MM.1S (cell line): Measurements from ENCODE around the gene LRCH1.

Source experiments
- DNase-seq: peaks from one replicate; pipeline ENCODE4 v3.0.0-alpha.2; 2015
- H2AFZ ChIP-seq: fragments of 300-600 bp; sonication (generic); 2 replicates; pipeline ENCODE4 v1.6.0; 2016; ENCODE audit warnings: antibody characterized with exemption, low read length
- H3F3A ChIP-seq: fragments of 300-600 bp; sonication (generic); 2 replicates; pipeline ENCODE4 v1.6.1; 2016; ENCODE audit warnings: mild to moderate bottlenecking, antibody characterized with exemption, low read length, moderate library complexity, mixed read lengths; ENCODE audit not compliant: insufficient read depth
- H3K27ac ChIP-seq: fragments of 300-600 bp; sonication (generic); 2 replicates; pipeline ENCODE4 v1.5.1; 2016; ENCODE audit warnings: mild to moderate bottlenecking, low read length
- H3K27me3 ChIP-seq: fragments of 300-600 bp; sonication (generic); replicated peaks from 2 replicates; pipeline ENCODE4 v1.6.0; 2016; ENCODE audit warnings: low read length; ENCODE audit not compliant: insufficient read depth
- H3K36me3 ChIP-seq: fragments of 300-600 bp; sonication (generic); replicated peaks from 2 replicates; pipeline ENCODE4 v1.6.1; 2016; ENCODE audit warnings: mild to moderate bottlenecking, low read length, mixed read lengths; ENCODE audit not compliant: insufficient read depth
- H3K4me1 ChIP-seq: fragments of 300-600 bp; sonication (generic); 2 replicates; pipeline ENCODE4 v1.6.1; 2016; ENCODE audit warnings: low read length, mixed read lengths
- H3K4me2 ChIP-seq: fragments of 300-600 bp; sonication (generic); 2 replicates; pipeline ENCODE4 v1.6.0; 2016; ENCODE audit warnings: low read depth, low read length
- H3K4me3 ChIP-seq: fragments of 300-600 bp; sonication (generic); 2 replicates; pipeline ENCODE4 v1.5.1; 2016; ENCODE audit warnings: low read length, mixed read lengths
- H3K79me2 ChIP-seq: fragments of 300-600 bp; sonication (generic); 2 replicates; pipeline ENCODE4 v1.6.1; 2016; ENCODE audit warnings: mixed run types, low read length, mixed read lengths
- H3K9ac ChIP-seq: fragments of 300-600 bp; sonication (generic); 2 replicates; pipeline ENCODE4 v1.6.1; 2016; ENCODE audit warnings: low read length, mixed read lengths
- H3K9me2 ChIP-seq: fragments of 300-600 bp; sonication (generic); replicated peaks from 2 replicates; pipeline ENCODE4 v1.6.1; 2016; ENCODE audit warnings: mild to moderate bottlenecking, low read length, mixed read lengths; ENCODE audit not compliant: insufficient read depth
- H3K9me3 ChIP-seq: fragments of 300-600 bp; sonication (generic); replicated peaks from 2 replicates; pipeline ENCODE4 v1.6.1; 2016; ENCODE audit warnings: mild to moderate bottlenecking, low read length, mixed read lengths; ENCODE audit not compliant: insufficient read depth
- H4K20me1 ChIP-seq: fragments of 300-600 bp; sonication (generic); 2 replicates; pipeline ENCODE4 v1.6.1; 2016; ENCODE audit warnings: mild to moderate bottlenecking, low read length, moderate library complexity, mixed read lengths; ENCODE audit not compliant: insufficient read depth
- EZH2 ChIP-seq: fragments of 300-600 bp; sonication (generic); optimal IDR thresholded peaks from 2 replicates; pipeline ENCODE3; 2017; ENCODE audit warnings: low read depth, mild to moderate bottlenecking, antibody characterized with exemption, low read length, mixed read lengths
- EZH2phosphoT487 ChIP-seq: fragments of 300-600 bp; sonication (generic); IDR thresholded peaks from 2 replicates; pipeline ENCODE4 v1.6.1; 2018; ENCODE audit warnings: antibody characterized with exemption, low read length
- TF ChIP-seq, protein P1 (sequence below): fragments of 300-600 bp; sonication (generic); IDR thresholded peaks from 2 replicates; pipeline ENCODE4 v1.5.1; 2016; ENCODE audit warnings: antibody characterized with exemption, low read length, mixed read lengths

Gene LRCH1

DNA sequence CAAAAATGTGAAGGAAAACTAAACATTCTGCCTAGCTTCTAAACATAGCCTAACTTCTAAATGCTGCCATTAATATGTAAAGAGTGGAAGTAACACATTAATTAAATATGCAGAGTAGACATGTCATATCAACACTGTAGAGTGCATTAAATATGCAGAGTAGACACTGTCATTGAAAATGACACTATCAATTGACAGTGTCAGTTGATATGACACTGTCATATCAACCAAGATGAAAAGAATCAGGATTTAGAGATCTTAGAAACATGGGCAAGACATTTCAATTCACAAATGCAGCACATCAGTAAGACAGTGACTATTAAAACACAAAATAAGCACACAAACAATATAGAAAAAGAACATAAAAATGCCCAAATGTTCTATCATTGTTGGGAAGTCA is 218.7 kb downstream of the LRCH1 start:
- TF ChIP-seq EZH2: no peak

DNA sequence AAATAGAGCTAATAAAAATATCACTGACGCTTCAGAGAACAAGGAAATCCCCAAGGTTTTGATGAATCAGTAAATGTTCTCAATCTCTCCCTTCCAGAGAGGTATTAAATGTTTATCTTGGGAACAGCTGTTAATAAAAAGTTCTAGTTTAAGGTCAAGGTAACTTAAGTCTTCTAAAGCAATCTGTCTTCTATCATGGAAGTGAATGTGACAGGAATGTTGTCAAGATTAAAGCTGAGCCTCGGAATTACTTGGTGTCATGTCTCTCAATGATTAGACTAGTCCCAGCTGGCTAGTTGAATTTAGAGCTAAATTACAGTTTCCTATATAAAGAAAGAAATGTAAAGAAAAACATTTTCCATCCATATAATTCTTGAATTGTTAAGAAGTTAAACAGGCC is 220.6 kb downstream of the LRCH1 start:
- no peak for TF ChIP-seq EZH2
- no peak for TF ChIP-seq EZH2phosphoT487
- no peaks in the 10 kb centered on the region for H3K79me2 ChIP-seq
- no peak for DNase-seq
- no peak overlapping the region for H3K4me3 ChIP-seq
- no peaks in the 10 kb centered on the region for H3K27me3 ChIP-seq
- no peaks in the 10 kb centered on the region for H3F3A ChIP-seq
- H4K20me1 ChIP-seq: no peaks in the 10 kb centered on the region
- H3K9ac ChIP-seq: no peak overlapping the region
- H3K36me3 ChIP-seq: no peaks in the 10 kb centered on the region
- H3K27ac ChIP-seq: no peak overlapping the region
- no peaks in the 10 kb centered on the region for H3K4me1 ChIP-seq
- H3K9me2 ChIP-seq: no peaks in the 10 kb centered on the region
- no peak overlapping the region for H3K4me2 ChIP-seq
- no peak overlapping the region for H2AFZ ChIP-seq
- H3K9me3 ChIP-seq: no peaks in the 10 kb centered on the region

More for the DNA sequence above, 218.7 kb downstream of the LRCH1 start:
- H3K4me2 ChIP-seq: no peak overlapping the region
- H3K27me3 ChIP-seq: no peaks in the 10 kb centered on the region
- no peak overlapping the region for H3K4me3 ChIP-seq
- no peaks in the 10 kb centered on the region for H4K20me1 ChIP-seq
- H3K4me1 ChIP-seq: no peaks in the 10 kb centered on the region
- H3F3A ChIP-seq: no peaks in the 10 kb centered on the region
- no peak for DNase-seq
- H3K9me3 ChIP-seq: no peaks in the 10 kb centered on the region
- H3K9me2 ChIP-seq: no peaks in the 10 kb centered on the region
- H3K36me3 ChIP-seq: no peaks in the 10 kb centered on the region
- no peak overlapping the region for H2AFZ ChIP-seq
- H3K79me2 ChIP-seq: no peaks in the 10 kb centered on the region
- no peak overlapping the region for H3K27ac ChIP-seq
- H3K9ac ChIP-seq: no peak overlapping the region

DNA sequence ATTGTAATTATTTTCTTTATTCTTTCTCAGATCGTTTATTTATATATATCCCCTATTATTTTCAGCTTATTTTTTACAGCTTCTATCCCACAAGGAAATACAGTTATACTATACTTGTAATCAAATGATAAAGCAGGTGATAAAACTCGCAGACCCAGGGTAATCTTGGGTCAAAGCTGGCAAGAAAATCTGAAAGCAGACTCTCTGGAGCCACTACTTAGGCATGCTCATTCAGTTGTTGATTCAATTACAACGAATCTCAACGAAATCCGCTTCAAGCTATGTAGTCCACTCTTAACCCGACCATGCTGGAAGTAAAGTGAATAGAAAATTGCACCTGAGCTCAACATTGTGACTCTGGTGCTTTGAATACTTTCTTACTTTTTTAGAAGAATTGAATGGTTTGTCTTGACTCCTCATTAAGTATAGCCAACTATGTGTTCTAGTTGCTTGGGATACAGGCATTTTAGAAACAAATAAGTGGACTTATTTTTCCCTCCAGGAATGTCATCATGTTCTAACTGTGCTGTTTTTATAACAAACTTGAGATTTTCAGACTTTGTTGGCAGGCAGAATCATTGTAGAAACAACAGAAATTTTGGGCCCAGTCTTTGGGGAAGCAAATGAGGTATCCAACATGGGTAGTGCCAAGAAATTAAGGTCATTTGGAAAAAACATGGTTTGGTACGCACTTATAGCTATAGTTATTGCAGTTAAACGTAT is 222.6 kb downstream of the LRCH1 start:
- TF ChIP-seq EZH2phosphoT487: no peak
- TF ChIP-seq, protein P1, sequence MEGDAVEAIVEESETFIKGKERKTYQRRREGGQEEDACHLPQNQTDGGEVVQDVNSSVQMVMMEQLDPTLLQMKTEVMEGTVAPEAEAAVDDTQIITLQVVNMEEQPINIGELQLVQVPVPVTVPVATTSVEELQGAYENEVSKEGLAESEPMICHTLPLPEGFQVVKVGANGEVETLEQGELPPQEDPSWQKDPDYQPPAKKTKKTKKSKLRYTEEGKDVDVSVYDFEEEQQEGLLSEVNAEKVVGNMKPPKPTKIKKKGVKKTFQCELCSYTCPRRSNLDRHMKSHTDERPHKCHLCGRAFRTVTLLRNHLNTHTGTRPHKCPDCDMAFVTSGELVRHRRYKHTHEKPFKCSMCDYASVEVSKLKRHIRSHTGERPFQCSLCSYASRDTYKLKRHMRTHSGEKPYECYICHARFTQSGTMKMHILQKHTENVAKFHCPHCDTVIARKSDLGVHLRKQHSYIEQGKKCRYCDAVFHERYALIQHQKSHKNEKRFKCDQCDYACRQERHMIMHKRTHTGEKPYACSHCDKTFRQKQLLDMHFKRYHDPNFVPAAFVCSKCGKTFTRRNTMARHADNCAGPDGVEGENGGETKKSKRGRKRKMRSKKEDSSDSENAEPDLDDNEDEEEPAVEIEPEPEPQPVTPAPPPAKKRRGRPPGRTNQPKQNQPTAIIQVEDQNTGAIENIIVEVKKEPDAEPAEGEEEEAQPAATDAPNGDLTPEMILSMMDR: no peak
- TF ChIP-seq EZH2: no peak
- Histone ChIP-seq H3K36me3 (no peaks in the 10 kb centered on the region), H3K4me1 (no peaks in the 10 kb centered on the region), H3K9me3 (no peaks in the 10 kb centered on the region), H4K20me1 (no peaks in the 10 kb centered on the region), H3K9ac (no peak overlapping the region), H3F3A (no peaks in the 10 kb centered on the region), H3K4me3 (no peak overlapping the region), H3K79me2 (no peaks in the 10 kb centered on the region), H3K27me3 (no peaks in the 10 kb centered on the region), H3K4me2 (no peak overlapping the region), H2AFZ (no peak overlapping the region), H3K27ac (no peak overlapping the region), H3K9me2 (no peaks in the 10 kb centered on the region)
- no peak for DNase-seq

GRCh38 chr13:46778095-46778494 is 225.1 kb downstream of the LRCH1 start:
- Histone ChIP-seq H3K27ac (no peak overlapping the region), H3K36me3 (no peaks in the 10 kb centered on the region), H3K4me1 (no peaks in the 10 kb centered on the region)

More at GRCh38 chr13:46778095-46778494, 225.1 kb downstream of the LRCH1 start:
- no peaks in the 10 kb centered on the region for H4K20me1 ChIP-seq
- no peak for TF ChIP-seq EZH2phosphoT487
- TF ChIP-seq, protein P1: no peak
- no peak for TF ChIP-seq EZH2
- no peaks in the 10 kb centered on the region for H3K9me3 ChIP-seq
- H3F3A ChIP-seq: no peaks in the 10 kb centered on the region
- H2AFZ ChIP-seq: no peak overlapping the region
- no peaks in the 10 kb centered on the region for H3K9me2 ChIP-seq
- no peaks in the 10 kb centered on the region for H3K27me3 ChIP-seq
- DNase-seq: no peak
- no peak overlapping the region for H3K9ac ChIP-seq
- H3K79me2 ChIP-seq: no peaks in the 10 kb centered on the region
- H3K4me2 ChIP-seq: no peak overlapping the region
- no peak overlapping the region for H3K4me3 ChIP-seq
